ENCODE results near the gene INTS4.

DNA sequence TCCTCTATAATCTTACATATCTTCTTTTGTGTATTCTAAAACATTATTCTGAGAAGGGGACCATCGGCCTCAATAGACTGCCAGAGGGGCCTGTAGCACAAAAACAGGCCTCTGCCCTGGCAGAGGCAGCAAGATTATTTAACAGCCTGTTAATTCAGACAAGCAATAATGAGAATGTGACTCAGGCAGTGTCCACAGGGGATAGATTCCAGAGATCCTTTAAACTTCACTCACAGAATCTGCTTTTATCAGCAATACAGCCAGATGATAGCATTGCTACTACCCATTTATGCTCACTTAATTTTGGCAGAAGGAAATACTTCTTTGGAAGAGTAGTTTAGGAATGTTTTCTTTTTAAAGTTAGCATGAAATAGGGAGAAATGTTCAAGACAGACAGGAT is 128.7 kb downstream of the INTS4 start:
- no peak for TF ChIP-seq ESRRG (CRISPR knock-in tag; IDR thresholded peaks at IDR 0.05)
- no peak for TF ChIP-seq OSR1 (CRISPR knock-in tag; IDR thresholded peaks at IDR 0.05)
- TF ChIP-seq ZFP30 (CRISPR knock-in tag; IDR thresholded peaks at IDR 0.05), result no peak
- TF ChIP-seq CSDC2 (CRISPR knock-in tag; IDR thresholded peaks at IDR 0.05), result no peak
- no peak for TF ChIP-seq TOX (CRISPR knock-in tag; IDR thresholded peaks at IDR 0.05; ENCODE audit: borderline replicate concordance)
- no peak for TF ChIP-seq ZNF8 (CRISPR knock-in tag; IDR thresholded peaks at IDR 0.05)
- peak; percentile 81 for TF ChIP-seq ISL1 (CRISPR knock-in tag; IDR thresholded peaks at IDR 0.05)
- no peak for TF ChIP-seq ZC3H10 (CRISPR knock-in tag; IDR thresholded peaks at IDR 0.05)
- TF ChIP-seq, protein P1, sequence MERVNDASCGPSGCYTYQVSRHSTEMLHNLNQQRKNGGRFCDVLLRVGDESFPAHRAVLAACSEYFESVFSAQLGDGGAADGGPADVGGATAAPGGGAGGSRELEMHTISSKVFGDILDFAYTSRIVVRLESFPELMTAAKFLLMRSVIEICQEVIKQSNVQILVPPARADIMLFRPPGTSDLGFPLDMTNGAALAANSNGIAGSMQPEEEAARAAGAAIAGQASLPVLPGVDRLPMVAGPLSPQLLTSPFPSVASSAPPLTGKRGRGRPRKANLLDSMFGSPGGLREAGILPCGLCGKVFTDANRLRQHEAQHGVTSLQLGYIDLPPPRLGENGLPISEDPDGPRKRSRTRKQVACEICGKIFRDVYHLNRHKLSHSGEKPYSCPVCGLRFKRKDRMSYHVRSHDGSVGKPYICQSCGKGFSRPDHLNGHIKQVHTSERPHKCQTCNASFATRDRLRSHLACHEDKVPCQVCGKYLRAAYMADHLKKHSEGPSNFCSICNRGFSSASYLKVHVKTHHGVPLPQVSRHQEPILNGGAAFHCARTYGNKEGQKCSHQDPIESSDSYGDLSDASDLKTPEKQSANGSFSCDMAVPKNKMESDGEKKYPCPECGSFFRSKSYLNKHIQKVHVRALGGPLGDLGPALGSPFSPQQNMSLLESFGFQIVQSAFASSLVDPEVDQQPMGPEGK (CRISPR knock-in tag; IDR thresholded peaks at IDR 0.05; ENCODE audit: borderline replicate concordance), result no peak
- TF ChIP-seq, protein P2, sequence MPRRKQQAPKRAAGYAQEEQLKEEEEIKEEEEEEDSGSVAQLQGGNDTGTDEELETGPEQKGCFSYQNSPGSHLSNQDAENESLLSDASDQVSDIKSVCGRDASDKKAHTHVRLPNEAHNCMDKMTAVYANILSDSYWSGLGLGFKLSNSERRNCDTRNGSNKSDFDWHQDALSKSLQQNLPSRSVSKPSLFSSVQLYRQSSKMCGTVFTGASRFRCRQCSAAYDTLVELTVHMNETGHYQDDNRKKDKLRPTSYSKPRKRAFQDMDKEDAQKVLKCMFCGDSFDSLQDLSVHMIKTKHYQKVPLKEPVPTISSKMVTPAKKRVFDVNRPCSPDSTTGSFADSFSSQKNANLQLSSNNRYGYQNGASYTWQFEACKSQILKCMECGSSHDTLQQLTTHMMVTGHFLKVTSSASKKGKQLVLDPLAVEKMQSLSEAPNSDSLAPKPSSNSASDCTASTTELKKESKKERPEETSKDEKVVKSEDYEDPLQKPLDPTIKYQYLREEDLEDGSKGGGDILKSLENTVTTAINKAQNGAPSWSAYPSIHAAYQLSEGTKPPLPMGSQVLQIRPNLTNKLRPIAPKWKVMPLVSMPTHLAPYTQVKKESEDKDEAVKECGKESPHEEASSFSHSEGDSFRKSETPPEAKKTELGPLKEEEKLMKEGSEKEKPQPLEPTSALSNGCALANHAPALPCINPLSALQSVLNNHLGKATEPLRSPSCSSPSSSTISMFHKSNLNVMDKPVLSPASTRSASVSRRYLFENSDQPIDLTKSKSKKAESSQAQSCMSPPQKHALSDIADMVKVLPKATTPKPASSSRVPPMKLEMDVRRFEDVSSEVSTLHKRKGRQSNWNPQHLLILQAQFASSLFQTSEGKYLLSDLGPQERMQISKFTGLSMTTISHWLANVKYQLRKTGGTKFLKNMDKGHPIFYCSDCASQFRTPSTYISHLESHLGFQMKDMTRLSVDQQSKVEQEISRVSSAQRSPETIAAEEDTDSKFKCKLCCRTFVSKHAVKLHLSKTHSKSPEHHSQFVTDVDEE (CRISPR knock-in tag; IDR thresholded peaks at IDR 0.05), result 0 out of 2 replicates have a peak, but pooled peaks have one; percentile 45
- TF ChIP-seq, protein P3, sequence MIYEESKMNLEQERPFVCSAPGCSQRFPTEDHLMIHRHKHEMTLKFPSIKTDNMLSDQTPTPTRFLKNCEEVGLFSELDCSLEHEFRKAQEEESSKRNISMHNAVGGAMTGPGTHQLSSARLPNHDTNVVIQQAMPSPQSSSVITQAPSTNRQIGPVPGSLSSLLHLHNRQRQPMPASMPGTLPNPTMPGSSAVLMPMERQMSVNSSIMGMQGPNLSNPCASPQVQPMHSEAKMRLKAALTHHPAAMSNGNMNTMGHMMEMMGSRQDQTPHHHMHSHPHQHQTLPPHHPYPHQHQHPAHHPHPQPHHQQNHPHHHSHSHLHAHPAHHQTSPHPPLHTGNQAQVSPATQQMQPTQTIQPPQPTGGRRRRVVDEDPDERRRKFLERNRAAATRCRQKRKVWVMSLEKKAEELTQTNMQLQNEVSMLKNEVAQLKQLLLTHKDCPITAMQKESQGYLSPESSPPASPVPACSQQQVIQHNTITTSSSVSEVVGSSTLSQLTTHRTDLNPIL (CRISPR knock-in tag; IDR thresholded peaks at IDR 0.05; ENCODE audit: low read depth), result no peak
- TF ChIP-seq SNAI2 (CRISPR knock-in tag; IDR thresholded peaks at IDR 0.05), result no peak
- no peak for TF ChIP-seq ARNTL (CRISPR knock-in tag; IDR thresholded peaks at IDR 0.05; ENCODE audit: borderline replicate concordance, low read depth)
